HG03565 (cell line): ENCODE results near the gene TMEM184A.
"Not testable (repeated sequence)": the region's sequence is repeated elsewhere in the genome, so short reads cannot be mapped to it uniquely, and the experiment has no call there.

Experiments
- ATAC-seq: cut with Tn5 transposase; IDR thresholded peaks from one replicate; pipeline ENCODE4 v1.9.1; 2021; ENCODE audit warnings: mild to moderate bottlenecking, moderate library complexity; ENCODE audit not compliant: unreplicated experiment

Gene TMEM184A

DNA sequence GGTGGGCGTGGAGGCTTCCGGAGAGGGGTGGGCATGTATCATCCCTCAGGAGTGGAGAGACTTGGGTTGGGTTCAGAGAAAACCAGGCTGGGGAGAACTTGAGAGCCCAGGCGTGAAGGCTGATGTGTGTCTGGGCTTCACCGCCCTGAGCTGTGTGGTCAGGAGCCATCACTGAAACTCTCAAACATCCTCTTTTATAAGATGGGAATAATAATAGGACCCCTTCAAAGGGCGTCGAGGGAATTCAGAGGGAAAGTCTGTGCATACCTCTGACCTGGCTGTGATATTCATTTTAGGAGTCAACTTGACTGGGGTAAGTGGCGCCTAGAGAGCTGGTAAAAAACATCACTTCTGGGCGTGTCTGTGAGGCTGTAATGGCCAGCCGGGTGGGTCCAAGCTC lies 34.9 kb upstream of the TMEM184A start:
- no peak for ATAC-seq

DNA sequence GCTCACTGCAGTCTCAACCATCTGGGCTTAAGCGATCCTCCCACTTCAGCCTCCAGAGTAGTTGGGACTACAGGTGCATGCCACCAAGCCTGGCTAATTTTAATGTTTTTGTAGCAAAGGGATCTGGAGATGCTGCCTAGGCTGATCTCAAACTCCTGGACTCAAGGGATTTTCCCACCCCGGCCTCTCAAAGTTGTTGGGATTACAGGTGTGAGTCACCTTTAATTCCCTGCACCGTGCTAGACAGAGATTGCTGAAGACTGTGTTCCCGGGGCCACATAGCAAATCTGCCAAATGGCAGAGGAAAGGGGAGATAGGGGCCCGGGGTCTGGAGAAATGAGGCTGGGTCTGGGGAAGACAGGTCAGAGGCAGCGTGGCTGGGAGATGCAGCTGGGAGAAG lies 34.5 kb upstream of the TMEM184A start:
- ATAC-seq = no peak

- no peak for ATAC-seq
Measured at GRCh38 chr7:1588978-1589377, 33.0 kb upstream of the TMEM184A start.

DNA sequence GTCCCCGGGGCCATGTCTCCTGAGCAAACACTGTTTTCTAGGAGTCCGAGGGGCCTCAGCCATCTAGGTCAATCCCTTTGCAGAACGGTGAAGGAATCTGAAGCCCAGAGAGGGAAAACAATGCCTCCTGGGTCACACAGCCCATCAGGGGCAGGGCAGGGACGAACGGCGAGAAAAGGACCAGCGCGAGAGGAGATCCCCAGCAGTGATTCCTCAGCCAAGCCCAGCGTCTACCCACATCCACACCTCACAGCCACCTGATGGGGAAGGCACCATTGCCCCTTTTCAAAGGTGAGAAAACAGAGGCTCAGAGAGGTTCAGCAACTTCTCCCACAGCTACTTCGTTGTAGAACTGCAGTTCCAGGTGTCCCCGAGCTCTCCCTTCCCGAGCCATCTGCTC lies 31.7 kb upstream of the TMEM184A start:
- no peak for ATAC-seq

GRCh38 chr7:1586827-1587705 lies 31.1 kb upstream of the TMEM184A start:
- no peak for ATAC-seq

- no peak for ATAC-seq
Measured at GRCh38 chr7:1586126-1586826, 30.3 kb upstream of the TMEM184A start.

DNA sequence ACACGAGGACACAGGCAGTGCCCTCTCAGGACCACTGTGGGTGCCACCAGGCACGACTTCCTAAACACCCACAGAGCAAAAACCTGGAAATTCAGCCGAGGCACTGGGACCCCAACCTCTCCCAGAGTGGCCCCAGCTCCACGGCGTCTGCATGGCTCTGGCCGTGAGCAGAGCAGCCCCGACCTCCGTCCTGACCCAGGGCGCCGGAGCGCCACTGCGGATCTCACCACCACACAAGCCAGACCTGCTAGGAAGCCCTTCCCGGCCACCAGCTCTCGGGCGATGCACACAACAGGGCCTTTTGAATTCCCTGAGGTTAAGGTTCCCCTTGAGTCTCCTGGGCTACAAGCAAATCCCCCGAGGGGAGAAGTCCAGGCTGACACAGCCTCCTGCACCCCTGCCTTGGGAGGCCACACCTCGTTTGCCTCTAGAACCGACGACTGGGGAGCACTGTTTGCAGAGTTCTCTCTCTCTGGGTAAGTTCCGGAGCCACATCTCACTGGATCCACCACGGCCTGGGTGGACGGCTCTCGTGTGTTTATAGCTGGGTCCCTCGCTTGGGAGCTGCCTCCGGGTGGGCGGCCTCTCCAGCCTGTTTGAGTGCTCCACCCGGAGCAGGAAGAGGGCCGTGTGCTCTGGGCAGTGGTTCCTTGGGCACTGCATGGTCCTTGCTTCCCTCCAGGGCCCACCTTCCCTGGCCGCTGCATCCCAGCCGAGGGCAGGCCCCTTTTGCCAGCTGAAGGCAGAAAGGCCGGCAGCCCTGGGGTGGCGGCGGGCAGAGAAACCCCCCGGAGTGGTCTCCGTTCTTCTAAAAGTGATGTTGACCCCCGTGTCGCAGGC lies 29.4 kb upstream of the TMEM184A start:
- ATAC-seq = no peak

DNA sequence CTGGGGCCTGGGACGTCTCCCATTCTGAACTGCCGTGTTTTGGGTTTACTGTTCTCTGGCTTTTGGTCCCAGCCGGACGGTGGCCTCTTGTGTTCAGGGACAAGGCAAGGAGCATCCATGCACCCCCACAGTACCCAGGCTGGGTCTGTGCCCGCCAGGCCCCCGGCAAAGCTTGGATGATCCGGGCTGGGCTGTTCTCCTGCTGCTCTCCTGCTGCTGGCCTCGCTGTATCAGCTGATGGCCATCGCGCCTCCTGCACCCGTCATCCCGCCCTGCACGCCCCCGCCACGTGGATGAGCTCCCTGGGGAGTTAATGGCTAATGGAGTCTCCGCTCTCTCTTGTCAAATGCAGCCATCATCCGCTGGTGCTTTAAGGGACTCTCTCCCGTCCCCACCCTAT lies 28.7 kb upstream of the TMEM184A start:
- no peak for ATAC-seq

DNA sequence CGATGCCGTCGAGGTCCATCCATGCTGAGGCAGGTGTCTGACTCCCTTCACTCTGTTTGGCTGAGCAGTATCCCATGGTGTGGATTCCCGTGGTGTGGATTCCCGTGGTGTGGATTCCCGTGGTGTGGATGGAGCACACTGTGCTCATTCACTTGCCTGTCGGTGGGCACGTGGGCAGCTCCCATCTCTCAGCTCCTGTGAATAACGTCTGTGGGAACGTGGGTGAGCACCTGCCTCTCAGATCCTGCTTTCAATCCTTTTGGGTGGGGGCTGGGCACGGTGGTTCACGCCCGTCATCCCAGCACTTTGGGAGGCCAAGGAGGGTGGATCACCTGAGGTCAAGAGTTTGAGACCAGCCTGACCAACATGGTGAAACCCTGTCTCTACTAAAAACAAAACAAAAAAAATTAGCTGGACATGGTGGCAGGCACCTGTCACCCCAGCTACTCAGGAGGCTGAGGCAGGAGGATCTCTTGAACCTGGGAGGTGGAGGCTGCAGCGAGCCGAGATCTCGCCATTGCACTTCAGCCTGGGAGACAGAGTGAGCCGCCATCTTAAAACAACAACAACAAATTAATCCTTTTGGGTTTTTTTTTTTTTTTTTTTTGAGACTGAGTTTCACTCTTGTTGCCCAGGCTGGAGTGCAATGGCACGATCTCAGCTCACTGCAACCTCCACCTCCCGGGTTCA lies 27.4 kb upstream of the TMEM184A start:
- not testable (repeated sequence) for ATAC-seq

- ATAC-seq = no peak
Measured at GRCh38 chr7:1580422-1581030, 24.5 kb upstream of the TMEM184A start.

DNA sequence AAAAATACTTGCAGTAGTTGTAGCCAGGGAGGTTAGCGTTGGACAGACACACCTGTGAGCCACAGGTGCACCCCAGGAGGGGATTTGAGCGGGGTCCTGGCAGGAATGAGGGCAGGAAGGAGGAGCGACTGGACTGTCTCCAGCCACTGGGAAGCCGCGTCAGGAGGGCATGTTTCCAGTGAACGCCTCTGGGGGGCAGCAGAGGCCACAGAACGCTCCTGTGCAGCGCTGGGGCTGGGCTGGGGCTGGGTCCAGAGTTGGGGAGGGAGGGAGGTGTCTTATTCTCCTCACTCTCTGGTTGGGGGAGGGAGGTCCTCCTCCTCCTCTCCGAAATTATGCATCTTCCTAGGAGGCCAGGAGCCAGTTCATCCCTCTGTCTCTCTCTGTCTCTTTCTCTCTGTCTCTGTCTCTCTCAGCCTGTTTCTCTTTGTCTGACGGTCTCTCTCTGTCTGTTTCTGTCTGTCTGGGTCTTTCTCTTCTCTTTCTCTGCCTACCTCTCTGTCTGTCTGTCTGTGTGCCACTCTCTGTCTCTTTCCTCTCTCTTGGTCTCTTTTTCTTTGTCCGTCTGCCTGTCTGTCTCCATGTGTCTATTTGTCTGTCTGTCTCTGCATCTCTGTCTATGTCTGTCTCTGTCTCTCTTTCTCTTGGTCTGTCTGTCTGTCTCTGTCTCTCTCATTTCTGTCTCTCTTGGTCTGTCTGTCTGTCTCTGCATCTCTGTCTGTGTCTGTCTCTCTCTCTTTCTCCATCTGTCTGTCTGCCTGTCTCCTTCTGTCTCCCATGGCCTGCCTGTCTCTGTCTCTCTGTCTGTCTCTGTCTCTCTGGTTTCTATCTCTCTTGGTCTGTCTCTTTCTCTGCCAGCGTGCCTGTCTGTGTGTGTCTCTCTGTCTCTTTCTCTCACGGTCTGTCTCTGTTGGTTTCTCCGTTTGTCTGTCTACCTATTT lies 23.7 kb upstream of the TMEM184A start:
- ATAC-seq = no peak

GRCh38 chr7:1578513-1578912 lies 22.5 kb upstream of the TMEM184A start:
- ATAC-seq = no peak

DNA sequence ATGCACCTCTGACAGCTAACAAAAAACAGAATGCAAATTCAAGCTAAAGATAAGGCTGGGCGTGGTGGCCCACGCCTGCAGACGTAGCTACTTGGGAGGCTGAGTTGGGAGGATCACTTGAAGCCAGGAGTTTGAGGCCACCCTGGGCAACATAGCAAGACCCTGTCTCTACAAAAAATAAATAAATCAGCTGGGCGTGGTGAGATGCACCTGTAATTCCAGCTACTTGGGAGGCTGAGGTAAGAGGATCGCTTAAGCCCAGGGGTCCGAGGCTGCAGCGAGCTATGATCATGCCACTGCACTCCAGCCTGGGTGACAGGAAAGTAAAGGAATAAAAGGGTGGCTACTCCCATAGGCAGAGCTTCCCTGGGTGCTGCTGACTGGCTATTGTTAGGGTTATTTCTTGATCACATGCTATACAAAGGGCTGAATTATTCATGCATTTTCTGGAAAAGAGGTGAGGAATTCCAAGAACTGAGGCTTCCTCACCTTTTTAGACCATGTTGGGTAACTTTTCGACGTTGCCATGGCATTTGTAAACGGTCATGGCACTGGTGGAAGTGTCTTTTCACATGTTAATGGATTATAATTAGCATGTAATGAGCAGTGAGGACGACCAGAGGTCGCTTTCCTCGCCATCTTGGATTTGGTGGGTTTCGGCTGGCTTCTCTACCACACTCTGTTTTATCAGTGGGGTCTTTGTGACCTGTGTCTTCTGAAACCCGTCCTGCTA lies 20.7 kb upstream of the TMEM184A start:
- ATAC-seq = no peak

DNA sequence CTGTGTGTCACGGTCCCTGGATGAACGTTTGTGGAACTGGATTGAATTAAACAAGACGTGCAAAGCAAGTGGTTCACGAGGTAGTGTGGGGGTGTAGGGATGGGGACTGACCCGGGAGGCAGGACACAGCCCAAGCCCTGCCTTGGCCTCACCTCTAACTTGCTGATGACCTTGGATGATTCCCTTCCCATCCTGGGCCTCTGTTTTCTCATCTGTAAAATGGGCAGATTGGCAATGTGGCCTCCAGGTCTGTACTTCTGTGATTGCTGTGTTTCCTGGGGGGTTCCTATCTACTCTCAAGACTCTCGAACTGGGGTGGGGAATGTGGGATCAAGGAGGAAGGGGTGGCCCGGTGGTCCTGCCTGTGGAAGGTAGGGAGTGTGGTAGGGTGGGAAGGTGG lies 19.8 kb upstream of the TMEM184A start:
- no peak for ATAC-seq

DNA sequence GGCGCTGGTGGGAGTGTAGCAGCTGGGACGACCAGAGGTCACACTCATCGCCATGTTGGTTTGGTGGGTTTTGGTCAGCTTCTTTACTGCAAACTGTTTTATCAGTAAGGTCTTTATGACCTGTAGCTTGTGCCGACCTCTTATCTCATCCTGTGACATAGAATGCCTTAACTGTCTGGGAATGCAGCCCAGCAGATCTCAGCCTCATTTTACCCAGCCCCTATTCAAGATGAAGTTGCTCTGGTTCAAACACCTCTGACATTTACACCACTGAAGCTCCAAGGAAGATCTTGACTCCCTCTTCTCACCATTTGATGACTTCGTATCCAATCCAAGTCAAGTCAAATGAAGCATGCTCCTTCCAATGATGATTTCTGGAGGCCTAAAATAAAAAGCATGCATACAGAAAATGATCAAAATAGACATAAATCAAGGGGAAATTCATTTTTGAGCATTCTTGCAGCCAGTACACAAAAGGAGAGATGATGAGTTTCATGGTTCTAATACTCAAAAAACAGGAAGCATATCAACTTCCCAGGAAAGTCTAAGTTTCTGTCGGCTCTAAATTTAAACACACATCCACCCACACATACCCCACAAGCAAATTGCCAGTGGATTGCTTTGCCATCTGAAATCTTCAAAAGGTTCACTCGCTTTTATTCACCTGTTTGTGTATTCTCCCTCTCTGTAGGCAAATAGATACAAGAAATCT lies 16.3 kb upstream of the TMEM184A start:
- no peak for ATAC-seq

DNA sequence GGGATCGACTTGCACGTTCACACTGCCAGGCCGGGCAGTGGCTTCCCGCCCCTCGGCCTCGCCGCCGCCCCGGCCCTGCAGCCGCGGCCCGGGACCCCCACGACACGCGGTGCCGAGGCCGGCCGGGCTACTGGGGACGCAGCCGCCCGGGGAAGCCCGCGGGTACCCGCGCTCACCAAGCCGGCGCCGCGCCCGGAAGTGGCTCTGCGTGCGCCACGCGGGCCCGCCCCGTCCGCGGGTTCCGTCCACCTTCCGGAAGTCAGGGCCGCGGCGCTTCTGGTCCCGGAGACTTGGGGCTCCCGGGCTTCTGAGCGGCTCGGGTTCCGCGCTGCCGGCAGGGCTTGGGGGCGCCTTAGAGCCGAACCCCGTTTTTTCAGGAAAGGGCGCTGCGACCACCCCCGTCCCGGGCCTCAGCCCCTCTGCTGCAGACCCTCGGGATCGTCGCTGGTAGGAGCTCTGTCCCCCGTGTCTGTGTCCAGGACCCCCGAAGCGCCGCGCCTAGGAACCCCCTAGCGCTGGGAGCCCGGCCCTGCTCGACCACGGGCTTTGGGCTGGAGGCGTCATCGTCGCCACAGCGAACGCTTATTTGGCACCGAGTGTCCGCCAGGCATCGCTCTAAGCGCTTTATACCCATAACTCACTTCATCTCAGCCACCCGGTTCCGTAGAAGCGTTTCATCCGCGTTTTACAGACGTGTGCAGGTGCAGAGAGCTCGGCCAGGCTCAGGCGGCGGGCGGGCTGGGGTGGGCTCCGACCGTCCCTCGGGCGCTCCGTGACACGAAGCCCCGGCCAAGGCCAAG lies 14.0 kb upstream of the TMEM184A start, which contains the start of gene PSMG3:
Gene PSMG3, minus strand, starts transcription at position 200 of the 800 bp plus-strand sequence. CDS start 693 bp downstream, outside the sequence.
- ATAC-seq = peak; percentile 68

GRCh38 chr7:1569440-1569832 lies 13.4 kb upstream of the TMEM184A start:
- ATAC-seq = no peak
